SK-N-SH treated with all-trans-retinoic acid at 6 μM for 48 hours (cell line): ENCODE results near the gene TMEM150A.

Source experiments
- ARNTL ChIP-seq: fragments of 450-650 bp; formaldehyde crosslinking; IDR thresholded peaks from 2 replicates; pipeline ENCODE4 v1.5.0; 2020; ENCODE audit warnings: low read depth, mild to moderate bottlenecking, moderate library complexity, borderline replicate concordance
- BACH2 ChIP-seq: fragments of 250-450 bp; sonication (Bioruptor Pico); IDR thresholded peaks from 2 replicates; pipeline ENCODE4 v1.9.0; 2021; ENCODE audit warnings: mild to moderate bottlenecking, borderline replicate concordance
- CSDC2 ChIP-seq: fragments of 250-450 bp; sonication (Bioruptor Pico); IDR thresholded peaks from 2 replicates; pipeline ENCODE4 v1.5.0; 2020; ENCODE audit warnings: mild to moderate bottlenecking, moderate library complexity
- GLIS3 ChIP-seq: fragments of 250-450 bp; sonication (Bioruptor Pico); IDR thresholded peaks from 2 replicates; pipeline ENCODE4 v1.5.0; 2020; ENCODE audit warnings: mild to moderate bottlenecking, moderate library complexity
- ISL1 ChIP-seq: fragments of 250-450 bp; sonication (Bioruptor Pico); IDR thresholded peaks from 2 replicates; pipeline ENCODE4 v2.1.2; 2022; ENCODE audit warnings: mild to moderate bottlenecking, moderate library complexity
- PATZ1 ChIP-seq: fragments of 250-450 bp; sonication (Bioruptor Pico); IDR thresholded peaks from 2 replicates; pipeline ENCODE4 v1.8.0; 2020; ENCODE audit warnings: mild to moderate bottlenecking, moderate library complexity, borderline replicate concordance
- RARB ChIP-seq: fragments of 250-450 bp; sonication (Bioruptor Pico); IDR thresholded peaks from 2 replicates; pipeline ENCODE4 v1.8.0; 2021; ENCODE audit warnings: mild to moderate bottlenecking, moderate library complexity
- ZC3H10 ChIP-seq: fragments of 250-450 bp; sonication (Bioruptor Pico); IDR thresholded peaks from 2 replicates; pipeline ENCODE4 v1.5.1; 2021; ENCODE audit warnings: mild to moderate bottlenecking, moderate library complexity
- ZFP3 ChIP-seq: fragments of 250-450 bp; sonication (Bioruptor Pico); IDR thresholded peaks from 2 replicates; pipeline ENCODE4 v1.5.0; 2020; ENCODE audit warnings: mild to moderate bottlenecking, moderate library complexity
- ZFP30 ChIP-seq: fragments of 450-650 bp; formaldehyde crosslinking; IDR thresholded peaks from 2 replicates; pipeline ENCODE4 v1.5.0; 2022; ENCODE audit warnings: mild to moderate bottlenecking, moderate library complexity
- ZNF565 ChIP-seq: fragments of 450-650 bp; formaldehyde crosslinking; conservative IDR thresholded peaks from 2 replicates; pipeline ENCODE4 v1.5.0; 2020; ENCODE audit warnings: low read depth, mild to moderate bottlenecking, moderate library complexity
- ZNF70 ChIP-seq: fragments of 450-650 bp; formaldehyde crosslinking; IDR thresholded peaks from 2 replicates; pipeline ENCODE4 v1.5.0; 2020; ENCODE audit warnings: mild to moderate bottlenecking, moderate library complexity
- ZNF8 ChIP-seq: fragments of 450-650 bp; formaldehyde crosslinking; IDR thresholded peaks from 2 replicates; pipeline ENCODE4 v1.5.0; 2020; ENCODE audit warnings: mild to moderate bottlenecking, moderate library complexity

GRCh38 chr2:85550486-85550885, 52.0 kb downstream of the TMEM150A start:
- TF ChIP-seq ZC3H10 (no peak), PATZ1 (CRISPR knock-in tag) (no peak), ZNF8 (CRISPR knock-in tag) (no peak), ZNF70 (CRISPR knock-in tag) (no peak), BACH2 (CRISPR knock-in tag) (no peak), ZFP3 (CRISPR knock-in tag) (no peak), RARB (CRISPR knock-in tag) (no peak), ARNTL (no peak), CSDC2 (no peak), GLIS3 (no peak), ZNF565 (CRISPR knock-in tag) (no peak), ZFP30 (CRISPR knock-in tag) (no peak), ISL1 (CRISPR knock-in tag) (no peak)
